GM19351 (cell line): ENCODE results near the gene SEC23B.

Experiments used
- ATAC-seq: cut with Tn5 transposase; IDR thresholded peaks from one replicate; pipeline ENCODE4 v1.9.1; 2021; ENCODE audit warnings: mild to moderate bottlenecking, moderate library complexity; ENCODE audit not compliant: unreplicated experiment

SEC23B gene

DNA sequence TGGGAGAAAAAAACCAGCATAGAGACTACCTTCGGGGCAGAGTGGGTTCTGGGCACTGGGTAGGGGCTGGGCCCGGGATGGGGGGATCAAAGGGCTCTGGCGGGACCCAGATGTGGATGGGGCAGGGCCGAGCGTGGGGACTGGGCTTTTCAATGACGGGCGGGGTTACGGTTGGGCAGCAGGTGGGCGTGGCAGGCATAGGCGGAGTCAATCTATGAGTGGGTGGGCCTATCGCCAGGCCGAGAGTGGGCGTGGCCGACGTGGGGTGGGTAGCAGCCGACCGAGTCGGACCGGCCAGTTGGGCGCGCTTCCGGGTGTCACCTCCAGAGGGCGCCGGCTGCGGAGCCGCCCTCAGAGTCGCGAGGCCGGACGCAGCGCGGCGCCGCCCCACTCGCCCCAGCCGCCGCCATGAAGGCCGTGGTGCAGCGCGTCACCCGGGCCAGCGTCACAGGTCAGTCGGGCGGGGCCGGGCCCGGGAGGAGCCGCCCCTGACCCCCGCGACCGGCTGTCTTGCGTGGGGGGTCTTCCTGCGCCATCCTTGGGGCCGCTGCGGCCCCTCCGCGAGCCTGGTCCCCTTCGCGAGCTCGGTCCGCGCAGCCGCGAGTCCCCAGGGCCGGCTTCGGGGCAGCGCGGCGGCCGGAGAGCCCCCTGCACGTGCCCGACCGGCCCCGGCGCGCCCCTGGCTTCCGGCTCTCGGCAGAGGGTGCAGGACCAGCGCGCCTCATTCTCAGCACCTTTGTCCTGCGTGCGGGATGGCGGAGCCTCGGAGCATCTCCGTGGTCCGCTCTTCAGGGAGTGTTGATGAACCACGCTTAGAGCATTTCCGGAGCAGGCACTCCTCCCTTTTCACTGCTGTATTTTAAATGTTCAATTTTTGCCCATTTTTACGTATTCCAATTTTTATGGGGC lies 80.2 kb downstream of the SEC23B start, which contains the start of gene DTD1:
TSS of gene DTD1 (plus strand) at position 390 of the 909 bp plus-strand sequence. CDS start at position 409, 19 bp downstream.
- ATAC-seq, result peak; percentile 84

DNA sequence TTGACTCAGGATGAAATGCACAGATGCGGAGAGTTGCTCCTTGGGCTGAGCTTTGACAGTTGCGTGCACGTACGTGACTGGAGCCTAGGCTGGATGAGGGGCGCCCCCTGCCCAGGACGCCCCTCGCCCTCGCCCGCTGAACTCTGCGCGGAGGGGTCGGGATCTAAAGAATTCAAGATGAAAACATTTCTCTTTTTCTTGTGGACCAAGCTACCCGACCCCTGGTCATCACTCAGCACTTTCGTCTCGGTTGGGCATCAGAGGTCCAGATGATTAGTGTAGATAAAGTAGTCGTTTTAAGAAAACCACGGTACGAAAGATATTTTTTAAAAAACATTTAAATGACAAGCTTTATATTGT lies 80.8 kb downstream of the SEC23B start:
- ATAC-seq, result peak; percentile 3

GRCh38 chr20:18589941-18590674 lies 82.4 kb downstream of the SEC23B start:
- ATAC-seq, result no peak

DNA sequence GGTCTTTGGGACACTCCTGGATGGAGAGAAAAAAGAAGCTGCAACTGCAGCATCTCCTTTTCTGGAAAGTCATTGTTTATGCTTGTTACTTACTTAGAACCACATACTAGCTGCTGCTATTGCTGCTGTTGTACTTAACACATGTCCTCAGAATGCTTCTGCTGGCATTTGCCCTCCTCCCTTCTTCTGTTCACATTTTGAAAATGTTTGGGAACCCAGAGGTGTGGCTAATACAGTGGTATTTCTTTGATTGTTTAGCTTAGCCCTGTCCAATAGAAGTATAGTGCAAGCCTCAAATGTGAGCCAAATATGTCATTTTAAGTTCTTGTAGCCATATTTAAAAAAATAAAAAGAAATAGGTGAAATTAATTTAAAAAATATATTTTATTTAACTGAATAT lies 88.5 kb downstream of the SEC23B start:
- no peak for ATAC-seq

- no peak for ATAC-seq
These were observed 102.0 kb downstream of the SEC23B start for GRCh38 chr20:18609741-18610140.
